ENCODE data around the gene COL20A1. TPM values are rescaled to one million over a fixed set of nuclear protein-coding genes. Genes with fewer than 3 reads are reported as not detected.

COL20A1 gene
- total RNA-seq, 1 donor from 2014 or later: not detected

- TF ChIP-seq, protein P1, sequence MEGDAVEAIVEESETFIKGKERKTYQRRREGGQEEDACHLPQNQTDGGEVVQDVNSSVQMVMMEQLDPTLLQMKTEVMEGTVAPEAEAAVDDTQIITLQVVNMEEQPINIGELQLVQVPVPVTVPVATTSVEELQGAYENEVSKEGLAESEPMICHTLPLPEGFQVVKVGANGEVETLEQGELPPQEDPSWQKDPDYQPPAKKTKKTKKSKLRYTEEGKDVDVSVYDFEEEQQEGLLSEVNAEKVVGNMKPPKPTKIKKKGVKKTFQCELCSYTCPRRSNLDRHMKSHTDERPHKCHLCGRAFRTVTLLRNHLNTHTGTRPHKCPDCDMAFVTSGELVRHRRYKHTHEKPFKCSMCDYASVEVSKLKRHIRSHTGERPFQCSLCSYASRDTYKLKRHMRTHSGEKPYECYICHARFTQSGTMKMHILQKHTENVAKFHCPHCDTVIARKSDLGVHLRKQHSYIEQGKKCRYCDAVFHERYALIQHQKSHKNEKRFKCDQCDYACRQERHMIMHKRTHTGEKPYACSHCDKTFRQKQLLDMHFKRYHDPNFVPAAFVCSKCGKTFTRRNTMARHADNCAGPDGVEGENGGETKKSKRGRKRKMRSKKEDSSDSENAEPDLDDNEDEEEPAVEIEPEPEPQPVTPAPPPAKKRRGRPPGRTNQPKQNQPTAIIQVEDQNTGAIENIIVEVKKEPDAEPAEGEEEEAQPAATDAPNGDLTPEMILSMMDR (IDR thresholded peaks at IDR 0.05; ENCODE audit: borderline replicate concordance): no peak
- Histone ChIP-seq H3K27ac (replicated peaks) (no peak overlapping the region), H3K36me3 (no peaks in the 10 kb centered on the region), H3K9me3 (replicated peaks) (peaks cover 6% of the 10 kb centered on the region), H3K4me3 (no peak overlapping the region), H3K4me1 (peaks cover 8% of the 10 kb centered on the region), H3K27me3 (ENCODE audit: low read depth) (peaks cover 67% of the 10 kb centered on the region)
- no peak for DNase-seq
- intact Hi-C loops (cut with micrococcal nuclease): no loop called here
Measured at GRCh38 chr20:63323357-63323981, 30.5 kb downstream of the COL20A1 start.

GRCh38 chr20:63325021-63325471 lies 32.1 kb downstream of the COL20A1 start:
- TF ChIP-seq, protein P1 (IDR thresholded peaks at IDR 0.05; ENCODE audit: borderline replicate concordance): no peak
- Histone ChIP-seq H3K27ac (replicated peaks) (no peak overlapping the region), H3K4me1 (peaks cover 8% of the 10 kb centered on the region), H3K9me3 (replicated peaks) (peaks cover 6% of the 10 kb centered on the region), H3K27me3 (ENCODE audit: low read depth) (peaks cover 66% of the 10 kb centered on the region), H3K4me3 (no peak overlapping the region), H3K36me3 (no peaks in the 10 kb centered on the region)
- DNase-seq: no peak
- intact Hi-C loops (cut with micrococcal nuclease): no loop called here

DNA sequence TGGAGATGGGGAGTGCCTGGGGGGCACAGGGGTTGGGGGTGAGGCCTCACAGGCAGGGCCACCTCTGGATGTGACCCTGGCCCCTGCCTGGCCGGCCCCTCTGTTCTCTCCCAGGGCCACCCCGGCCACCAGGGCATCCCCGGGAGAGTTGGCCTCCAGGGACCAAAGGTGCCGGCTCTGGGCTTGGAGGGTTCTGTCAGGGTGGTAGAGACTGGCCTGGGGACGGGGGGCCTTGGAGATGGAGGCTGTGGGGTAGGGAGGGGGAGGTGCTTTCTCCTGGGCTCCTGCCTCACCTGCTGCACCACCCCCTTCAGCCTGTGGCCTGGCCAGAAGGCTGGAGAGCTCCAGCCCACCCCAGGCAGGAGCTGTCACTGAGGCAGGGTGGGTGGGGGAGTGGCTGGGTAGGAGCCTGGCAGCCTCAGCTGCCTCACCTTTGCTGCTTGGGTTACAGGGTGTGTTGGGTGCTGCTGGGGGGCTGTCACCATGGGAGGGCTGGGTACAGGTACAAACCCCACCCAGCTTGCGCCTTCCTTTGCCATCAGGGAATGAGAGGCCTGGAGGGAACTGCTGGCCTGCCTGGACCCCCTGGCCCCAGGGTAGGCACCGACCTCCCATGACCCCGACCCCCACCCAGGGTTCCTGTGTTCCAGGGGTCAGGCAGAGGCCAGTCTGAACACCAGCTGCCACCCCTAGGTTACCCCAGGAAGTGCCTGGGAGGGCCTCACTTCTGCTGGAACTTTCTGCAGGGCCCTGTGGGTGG lies 32.7 kb downstream of the COL20A1 start:
- intact Hi-C loops (cut with micrococcal nuclease): no loop called here
- Histone ChIP-seq H3K36me3 (no peaks in the 10 kb centered on the region), H3K27me3 (ENCODE audit: low read depth) (peaks cover 66% of the 10 kb centered on the region), H3K4me3 (no peak overlapping the region), H3K4me1 (peaks cover 6% of the 10 kb centered on the region), H3K9me3 (replicated peaks) (peaks cover 6% of the 10 kb centered on the region), H3K27ac (replicated peaks) (no peak overlapping the region)
- DNase-seq: peak; percentile 9
- TF ChIP-seq, protein P1 (IDR thresholded peaks at IDR 0.05; ENCODE audit: borderline replicate concordance): no peak

DNA sequence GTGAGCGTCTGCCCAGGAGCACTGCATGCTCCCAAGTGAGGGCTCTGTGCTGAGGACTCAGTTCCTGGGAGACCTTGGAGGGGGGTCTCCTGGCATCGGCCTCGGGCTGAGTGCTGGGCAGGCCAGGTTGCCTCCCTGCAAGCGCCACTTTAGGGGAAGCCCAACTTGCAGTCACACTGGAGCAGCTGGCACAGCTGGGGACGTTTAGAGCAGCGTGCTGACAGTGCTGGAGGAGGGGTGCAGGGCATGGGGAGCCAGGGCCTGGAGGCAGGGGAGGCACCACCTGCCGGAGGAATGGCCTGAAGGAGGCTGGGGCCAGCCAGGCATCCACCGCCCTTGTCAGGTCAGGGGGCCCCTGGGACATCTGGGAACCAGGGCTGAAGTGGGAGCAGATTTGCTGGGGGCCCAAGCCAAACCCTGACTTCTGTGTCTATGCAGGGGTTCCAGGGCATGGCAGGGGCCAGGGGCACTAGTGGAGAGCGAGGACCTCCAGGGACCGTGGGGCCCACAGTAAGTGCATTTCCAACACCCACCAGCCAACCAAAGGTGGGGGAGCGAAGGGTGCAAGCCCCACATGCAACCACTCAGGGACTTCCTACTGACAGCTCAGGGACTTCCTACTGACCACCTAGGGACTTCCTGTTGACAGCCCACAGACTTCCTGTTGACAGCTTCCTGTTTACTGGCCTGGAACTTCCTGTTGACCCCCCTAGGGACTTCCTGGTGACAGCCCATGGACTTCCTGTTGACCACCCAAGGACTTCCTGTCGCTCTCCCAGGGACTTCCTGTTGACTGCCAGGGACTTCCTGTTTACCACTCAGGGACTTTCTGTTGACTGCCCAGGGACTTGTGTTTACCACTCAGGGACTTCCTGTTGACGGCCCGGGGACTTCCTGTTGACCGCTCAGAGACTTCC lies 33.6 kb downstream of the COL20A1 start:
- Histone ChIP-seq H3K36me3 (no peaks in the 10 kb centered on the region), H3K9me3 (replicated peaks) (peaks cover 6% of the 10 kb centered on the region), H3K4me1 (peaks cover 4% of the 10 kb centered on the region), H3K27ac (replicated peaks) (peak overlapping the region; percentile 18), H3K27me3 (ENCODE audit: low read depth) (peaks cover 65% of the 10 kb centered on the region), H3K4me3 (no peak overlapping the region)
- intact Hi-C loops (cut with micrococcal nuclease): no loop called here
- peak; percentile 3 for DNase-seq
- TF ChIP-seq, protein P1 (IDR thresholded peaks at IDR 0.05; ENCODE audit: borderline replicate concordance): no peak

DNA sequence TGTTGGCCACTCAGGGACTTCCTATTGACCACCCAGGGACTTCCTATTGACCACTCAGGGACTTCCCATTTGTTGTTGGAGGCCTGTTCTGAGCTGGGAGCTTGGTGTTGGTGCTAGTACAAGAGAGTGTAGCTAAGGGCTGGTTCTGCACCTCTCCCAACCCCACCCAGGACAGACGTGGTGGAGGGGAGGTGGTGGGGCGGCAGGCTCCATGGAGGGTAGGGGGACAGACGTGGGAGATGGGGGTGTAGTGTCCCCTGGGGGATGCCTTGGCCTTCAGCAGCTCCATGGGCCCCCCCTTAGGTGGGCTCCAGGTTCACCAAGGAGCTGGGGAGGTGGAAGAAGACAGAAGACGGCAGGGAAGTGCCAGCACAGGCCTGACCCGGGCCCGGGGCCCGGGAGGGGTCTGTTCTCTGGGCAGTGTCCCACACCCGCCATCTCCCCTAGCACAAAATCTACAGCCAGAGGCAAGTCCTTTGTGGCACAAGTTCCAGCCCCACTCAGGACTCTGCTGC lies 34.3 kb downstream of the COL20A1 start:
- DNase-seq: no peak
- Histone ChIP-seq H3K4me3 (no peak overlapping the region), H3K9me3 (replicated peaks) (peaks cover 11% of the 10 kb centered on the region), H3K36me3 (no peaks in the 10 kb centered on the region), H3K27me3 (ENCODE audit: low read depth) (peaks cover 64% of the 10 kb centered on the region), H3K27ac (replicated peaks) (peak overlapping the region; percentile 18), H3K4me1 (peaks cover 4% of the 10 kb centered on the region)
- TF ChIP-seq, protein P1 (IDR thresholded peaks at IDR 0.05; ENCODE audit: borderline replicate concordance): no peak
- intact Hi-C loops (cut with micrococcal nuclease): no loop called here
